Kasumi-1 (cell line): Measurements from ENCODE around the gene SLAIN2.
"Not testable (repeated sequence)": the region's sequence is repeated elsewhere in the genome, so short reads cannot be mapped to it uniquely, and the experiment has no call there.

Source experiments
- DNase-seq, 2 experiments: peaks; one replicate each; lab custom pipeline; 2025; lab: John Stamatoyannopoulos, UW

Gene SLAIN2

GRCh38 chr4:48340965-48341775 lies at the start of gene SLAIN2:
TSS of gene SLAIN2 (plus strand) at chr4:48341529. CDS start at chr4:48341740, 211 bp downstream.
- DNase-seq: peak; percentile 99

- not testable (repeated sequence) for DNase-seq
Observed at GRCh38 chr4:48292218-48292790, 49.0 kb upstream of the SLAIN2 start.

GRCh38 chr4:48295116-48295515 lies 46.2 kb upstream of the SLAIN2 start:
- DNase-seq: no peak

- DNase-seq: no peak
Observed at GRCh38 chr4:48296365-48296764, 45.0 kb upstream of the SLAIN2 start.

- DNase-seq: no peak
Observed at GRCh38 chr4:48297256-48297846, 44.0 kb upstream of the SLAIN2 start.

GRCh38 chr4:48299560-48299959 lies 41.8 kb upstream of the SLAIN2 start:
- DNase-seq: no peak

GRCh38 chr4:48300004-48300403 lies 41.3 kb upstream of the SLAIN2 start:
- no peak for DNase-seq

- DNase-seq: no peak
Observed at GRCh38 chr4:48305508-48305907, 35.8 kb upstream of the SLAIN2 start.

GRCh38 chr4:48307528-48307927 lies 33.8 kb upstream of the SLAIN2 start:
- no peak for DNase-seq

- DNase-seq: no peak
Observed at GRCh38 chr4:48308901-48309300, 32.4 kb upstream of the SLAIN2 start.

- no peak for DNase-seq
Observed at GRCh38 chr4:48311896-48312295, 29.4 kb upstream of the SLAIN2 start.

GRCh38 chr4:48314746-48315145 lies 26.6 kb upstream of the SLAIN2 start:
- not testable (repeated sequence) for DNase-seq

- peak; percentile 80 to 90 for DNase-seq
Observed at GRCh38 chr4:48315728-48316630, 25.4 kb upstream of the SLAIN2 start.

- no peak for DNase-seq
Observed at GRCh38 chr4:48321312-48321711, 20.0 kb upstream of the SLAIN2 start.

GRCh38 chr4:48322063-48322462 lies 19.3 kb upstream of the SLAIN2 start:
- DNase-seq: no peak

GRCh38 chr4:48324281-48324680 lies 17.0 kb upstream of the SLAIN2 start:
- DNase-seq: no peak

GRCh38 chr4:48329193-48329592 lies 12.1 kb upstream of the SLAIN2 start:
- DNase-seq: no peak

- DNase-seq: no peak
Observed at GRCh38 chr4:48329976-48330375, 11.4 kb upstream of the SLAIN2 start.

GRCh38 chr4:48331577-48332330 lies 9.6 kb upstream of the SLAIN2 start:
- no peak for DNase-seq

- DNase-seq: no peak
Observed at GRCh38 chr4:48332661-48333060, 8.7 kb upstream of the SLAIN2 start.

GRCh38 chr4:48333587-48333986 lies 7.7 kb upstream of the SLAIN2 start:
- no peak for DNase-seq
